GM12872 (cell line): Measurements from ENCODE around the gene ARL6IP5.

Experiments used
- CTCF ChIP-seq: IDR thresholded peaks from 3 replicates; pipeline ENCODE4 v1.5.1; 2011; ENCODE audit warnings: low read depth, mild to moderate bottlenecking, low read length, moderate library complexity; ENCODE audit not compliant: insufficient read depth

The ARL6IP5 gene

GRCh38 chr3:69080233-69080920, 4.4 kb upstream of the ARL6IP5 start, which contains the start of gene UBA3:
Gene UBA3, minus strand, starts transcription at chr3:69080365. Its CDS starts 12 bp downstream, at chr3:69080353.
- no peak for TF ChIP-seq CTCF

- TF ChIP-seq CTCF: no peak
These were observed 3.0 kb upstream of the ARL6IP5 start for GRCh38 chr3:69081583-69082262.

- no peak for TF ChIP-seq CTCF
These were observed 2.4 kb upstream of the ARL6IP5 start for GRCh38 chr3:69082361-69082760.

- no peak for TF ChIP-seq CTCF
These were observed 1.9 kb upstream of the ARL6IP5 start for GRCh38 chr3:69082805-69083204.

GRCh38 chr3:69085168-69085832, 563 bp downstream of the ARL6IP5 start:
- TF ChIP-seq CTCF: no peak

- no peak for TF ChIP-seq CTCF
These were observed 1.3 kb downstream of the ARL6IP5 start for GRCh38 chr3:69085833-69086722.
